NCI-H2196 treated with DMSO at 0.1 percent for 48 hours (cell line): Measurements from ENCODE around the gene MARS1.
"Not testable (repeated sequence)": the region's sequence is repeated elsewhere in the genome, so short reads cannot be mapped to it uniquely, and the experiment has no call there.

ENCODE experiments used
- DNase-seq: peaks from one replicate; lab custom pipeline; 2025; ENCODE audit not compliant: unreplicated experiment; lab: John Stamatoyannopoulos, UW

MARS1 gene

GRCh38 chr12:57547288-57548012 lies 59.6 kb downstream of the MARS1 start:
- no peak for DNase-seq

- DNase-seq = no peak
These were observed 60.1 kb downstream of the MARS1 start for GRCh38 chr12:57548013-57548315.

GRCh38 chr12:57548488-57548887 lies 60.6 kb downstream of the MARS1 start:
- DNase-seq = no peak

- no peak for DNase-seq
These were observed 61.5 kb downstream of the MARS1 start for GRCh38 chr12:57549203-57549908.

GRCh38 chr12:57549909-57550640 lies 62.2 kb downstream of the MARS1 start, which contains the start of gene KIF5A:
Gene KIF5A, plus strand, starts transcription at chr12:57550044. Its CDS starts 228 bp downstream, at chr12:57550272.
- no peak for DNase-seq

- no peak for DNase-seq
These were observed 63.0 kb downstream of the MARS1 start for GRCh38 chr12:57550641-57551549.

GRCh38 chr12:57551637-57552305 lies 63.9 kb downstream of the MARS1 start:
- no peak for DNase-seq

GRCh38 chr12:57552306-57552651 lies 64.4 kb downstream of the MARS1 start:
- no peak for DNase-seq

- no peak for DNase-seq
These were observed 65.0 kb downstream of the MARS1 start for GRCh38 chr12:57552835-57553313.

- DNase-seq = no peak
These were observed 65.7 kb downstream of the MARS1 start for GRCh38 chr12:57553343-57554202.

- DNase-seq = no peak
These were observed 66.6 kb downstream of the MARS1 start for GRCh38 chr12:57554453-57554852.

- no peak for DNase-seq
These were observed 67.0 kb downstream of the MARS1 start for GRCh38 chr12:57554897-57555296.

GRCh38 chr12:57558864-57559263 lies 71.0 kb downstream of the MARS1 start:
- DNase-seq = no peak

GRCh38 chr12:57560516-57560915 lies 72.6 kb downstream of the MARS1 start:
- no peak for DNase-seq

GRCh38 chr12:57561117-57561516 lies 73.2 kb downstream of the MARS1 start:
- DNase-seq = not testable (repeated sequence)

GRCh38 chr12:57563358-57563757 lies 75.5 kb downstream of the MARS1 start:
- DNase-seq = no peak

GRCh38 chr12:57564178-57564740 lies 76.4 kb downstream of the MARS1 start:
- no peak for DNase-seq
